Measurements from ENCODE around the gene WDR7. TPM values are rescaled to one million over a fixed set of nuclear protein-coding genes. Genes with fewer than 3 reads are reported as not detected.

WDR7 gene
- total RNA-seq, 4 donors from 2014 or later, result 23.1 to 48.6 (median 30.3) TPM

DNA sequence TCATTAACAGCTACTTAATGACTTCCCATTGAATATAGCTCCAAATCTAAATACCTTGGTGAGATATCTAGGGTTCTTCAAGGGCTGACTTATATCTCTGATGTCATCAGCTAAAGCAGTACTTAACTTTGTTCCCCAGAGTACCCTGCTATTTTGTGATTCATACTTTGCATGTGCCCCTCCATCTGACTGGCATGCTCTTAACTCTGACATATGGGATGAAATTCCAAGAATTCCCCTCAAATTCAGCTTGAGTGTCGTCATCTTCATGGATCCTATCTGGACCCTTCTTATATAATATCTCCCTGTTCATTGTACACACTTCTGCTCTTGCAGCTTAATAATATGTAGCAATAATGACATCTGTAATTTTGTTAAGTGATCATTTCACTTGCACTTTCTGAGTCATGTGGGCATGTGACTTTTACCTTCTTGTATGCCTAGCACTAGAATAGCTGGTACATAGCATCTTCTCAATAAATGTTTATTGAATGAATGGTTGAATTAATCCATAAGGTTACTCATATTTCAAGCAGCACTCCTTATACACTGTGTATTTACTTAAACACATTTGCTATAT, 172.9 kb downstream of the WDR7 start:
- Histone ChIP-seq H3K4me1 (no peaks in the 10 kb centered on the region), H3K36me3 (peaks cover 0 to 10% (median 0%) of the 10 kb centered on the region in 4 donors), H3K27me3 (no peaks in the 10 kb centered on the region), H3K27ac (replicated peaks in 1 of 4) (no peak overlapping the region), H3K9me3 (no peaks in the 10 kb centered on the region), H3K4me3 (no peak overlapping the region)
- intact Hi-C loops (cut with DNase I), result no loop called here
- WGBS, result 83% methylated on average over 1 of the region's 1 CpG
- DNase-seq (ENCODE audit: extremely low spot score), result no peak
- TF ChIP-seq EP300 (IDR thresholded peaks at IDR 0.05) (no peak), POLR2A (IDR thresholded peaks at IDR 0.05; ENCODE audit: low read depth) (no peak), POLR2AphosphoS5 (IDR thresholded peaks at IDR 0.05) (no peak)
- TF ChIP-seq, protein P1, sequence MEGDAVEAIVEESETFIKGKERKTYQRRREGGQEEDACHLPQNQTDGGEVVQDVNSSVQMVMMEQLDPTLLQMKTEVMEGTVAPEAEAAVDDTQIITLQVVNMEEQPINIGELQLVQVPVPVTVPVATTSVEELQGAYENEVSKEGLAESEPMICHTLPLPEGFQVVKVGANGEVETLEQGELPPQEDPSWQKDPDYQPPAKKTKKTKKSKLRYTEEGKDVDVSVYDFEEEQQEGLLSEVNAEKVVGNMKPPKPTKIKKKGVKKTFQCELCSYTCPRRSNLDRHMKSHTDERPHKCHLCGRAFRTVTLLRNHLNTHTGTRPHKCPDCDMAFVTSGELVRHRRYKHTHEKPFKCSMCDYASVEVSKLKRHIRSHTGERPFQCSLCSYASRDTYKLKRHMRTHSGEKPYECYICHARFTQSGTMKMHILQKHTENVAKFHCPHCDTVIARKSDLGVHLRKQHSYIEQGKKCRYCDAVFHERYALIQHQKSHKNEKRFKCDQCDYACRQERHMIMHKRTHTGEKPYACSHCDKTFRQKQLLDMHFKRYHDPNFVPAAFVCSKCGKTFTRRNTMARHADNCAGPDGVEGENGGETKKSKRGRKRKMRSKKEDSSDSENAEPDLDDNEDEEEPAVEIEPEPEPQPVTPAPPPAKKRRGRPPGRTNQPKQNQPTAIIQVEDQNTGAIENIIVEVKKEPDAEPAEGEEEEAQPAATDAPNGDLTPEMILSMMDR (IDR thresholded peaks at IDR 0.05), result no peak

DNA sequence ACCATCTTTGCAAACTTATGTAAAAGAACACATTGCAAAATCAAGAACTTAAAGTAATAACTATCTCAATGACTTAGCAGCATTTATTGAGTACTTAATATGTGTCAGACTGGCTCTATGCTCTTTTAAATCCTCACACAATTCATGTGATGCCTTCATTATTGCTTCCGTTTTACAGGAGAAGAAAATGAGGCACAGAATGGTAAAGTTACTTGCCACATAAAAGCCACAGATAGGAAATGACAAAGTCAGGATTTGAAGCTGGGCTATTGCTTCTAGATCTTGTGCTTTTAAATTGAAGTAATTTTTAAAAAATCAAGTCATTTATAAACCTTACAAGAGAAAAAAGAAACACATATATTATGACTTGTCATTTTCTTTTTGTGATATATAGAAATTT, 174.2 kb downstream of the WDR7 start:
- intact Hi-C loops (cut with DNase I), result no loop called here
- Histone ChIP-seq H3K9me3 (no peaks in the 10 kb centered on the region), H3K27me3 (no peaks in the 10 kb centered on the region), H3K4me1 (no peaks in the 10 kb centered on the region), H3K36me3 (peaks cover 0 to 10% (median 0%) of the 10 kb centered on the region in 4 donors), H3K27ac (replicated peaks in 1 of 4) (no peak overlapping the region), H3K4me3 (no peak overlapping the region)
- no peak for TF ChIP-seq POLR2A (IDR thresholded peaks at IDR 0.05; ENCODE audit: low read depth)
- no peak for TF ChIP-seq POLR2AphosphoS5 (IDR thresholded peaks at IDR 0.05)
- TF ChIP-seq, protein P1 (IDR thresholded peaks at IDR 0.05), result no peak
- TF ChIP-seq EP300 (IDR thresholded peaks at IDR 0.05), result no peak
- no peak for DNase-seq (ENCODE audit: extremely low spot score)
- WGBS, result 78% methylated on average over 1 of the region's 1 CpG

DNA sequence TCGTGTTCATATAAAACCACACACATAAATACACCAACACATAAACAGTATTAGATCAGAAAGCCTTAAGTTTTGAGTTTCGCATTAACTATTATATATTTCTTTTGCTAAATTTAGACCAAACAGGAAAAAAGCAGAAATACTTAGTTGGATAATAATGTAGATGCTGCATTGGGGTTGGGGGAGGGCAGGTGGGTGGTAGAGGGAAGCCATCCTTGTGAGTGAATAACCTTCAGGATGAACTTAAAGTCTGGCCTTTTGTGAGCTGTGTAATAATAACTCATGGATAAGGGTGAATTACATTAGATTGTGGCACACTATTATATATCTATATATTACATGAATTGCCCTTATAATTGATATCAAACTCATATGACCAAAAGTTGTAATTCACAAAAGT, 174.7 kb downstream of the WDR7 start:
- WGBS, result 80% methylated on average over 2 of the region's 2 CpGs
- no peak for DNase-seq (ENCODE audit: extremely low spot score)
- Histone ChIP-seq H3K27me3 (no peaks in the 10 kb centered on the region), H3K27ac (replicated peaks in 1 of 4) (no peak overlapping the region), H3K36me3 (peaks cover 0 to 10% (median 0%) of the 10 kb centered on the region in 4 donors), H3K4me1 (no peaks in the 10 kb centered on the region), H3K4me3 (no peak overlapping the region), H3K9me3 (no peaks in the 10 kb centered on the region)
- intact Hi-C loops (cut with DNase I), result no loop called here
- TF ChIP-seq POLR2AphosphoS5 (IDR thresholded peaks at IDR 0.05) (no peak), EP300 (IDR thresholded peaks at IDR 0.05) (no peak), POLR2A (IDR thresholded peaks at IDR 0.05; ENCODE audit: low read depth) (no peak)
- TF ChIP-seq, protein P1 (IDR thresholded peaks at IDR 0.05), result no peak

DNA sequence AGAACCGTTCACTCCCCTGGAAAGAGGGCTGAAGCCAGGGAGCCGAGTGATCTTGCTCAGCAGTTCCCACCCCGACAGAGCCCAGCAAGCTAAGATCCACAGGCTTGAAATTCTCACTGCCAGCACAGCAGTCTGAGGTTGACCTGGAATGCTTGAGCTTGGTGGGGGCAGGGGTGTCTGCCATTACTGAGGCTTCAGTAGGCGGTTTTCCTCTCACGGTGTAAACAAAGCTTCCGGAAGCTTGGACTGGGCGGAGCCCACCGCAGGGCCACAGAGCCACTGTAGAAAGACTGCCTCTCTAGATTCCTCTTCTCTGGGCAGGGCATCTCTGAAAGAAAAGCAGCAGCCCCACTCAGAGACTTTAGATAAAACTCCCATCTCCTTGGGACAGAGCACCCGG, 180.8 kb downstream of the WDR7 start:
- no peaks in the 10 kb centered on the region for H3K4me1 ChIP-seq
- 81% methylated on average over 6 of the region's 9 CpGs for WGBS
- DNase-seq (ENCODE audit: extremely low spot score), result no peak
- TF ChIP-seq, protein P1 (IDR thresholded peaks at IDR 0.05), result no peak
- no peak for TF ChIP-seq POLR2A (IDR thresholded peaks at IDR 0.05; ENCODE audit: low read depth)
- TF ChIP-seq EP300 (IDR thresholded peaks at IDR 0.05), result no peak
- no peak for TF ChIP-seq POLR2AphosphoS5 (IDR thresholded peaks at IDR 0.05)
- H3K4me3 ChIP-seq, result no peak overlapping the region
- no peaks in the 10 kb centered on the region for H3K9me3 ChIP-seq
- H3K36me3 ChIP-seq, result peaks cover 0 to 16% (median 5%) of the 10 kb centered on the region in 4 donors
- no peaks in the 10 kb centered on the region for H3K27me3 ChIP-seq
- intact Hi-C loops (cut with DNase I), result no loop called here
- H3K27ac ChIP-seq (replicated peaks in 1 of 4), result no peak overlapping the region

DNA sequence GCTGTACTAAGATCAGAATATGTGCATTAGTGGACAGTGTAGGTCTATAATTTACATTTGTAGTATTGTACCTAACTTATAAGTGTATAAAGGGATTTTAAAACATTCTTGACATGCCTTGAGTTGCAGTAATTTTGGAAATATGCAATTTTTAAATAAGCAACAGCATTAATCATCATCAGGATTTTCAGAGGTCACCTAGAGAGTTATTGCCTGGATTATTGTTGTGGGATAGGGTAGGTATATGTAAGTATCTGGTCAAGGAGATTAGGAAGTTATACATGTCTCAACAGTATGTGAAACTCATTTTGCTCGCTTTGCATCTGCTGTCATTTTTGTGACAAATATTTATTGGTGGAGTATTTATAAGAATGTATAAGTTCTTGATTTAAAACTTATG, 184.2 kb downstream of the WDR7 start:
- intact Hi-C loops (cut with DNase I), result no loop called here
- Histone ChIP-seq H3K27ac (replicated peaks in 1 of 4) (no peak overlapping the region), H3K9me3 (no peaks in the 10 kb centered on the region), H3K27me3 (no peaks in the 10 kb centered on the region), H3K4me3 (no peak overlapping the region), H3K36me3 (peaks cover 0 to 22% (median 5%) of the 10 kb centered on the region in 4 donors), H3K4me1 (no peaks in the 10 kb centered on the region)
- no peak for DNase-seq (ENCODE audit: extremely low spot score)
- TF ChIP-seq POLR2A (IDR thresholded peaks at IDR 0.05; ENCODE audit: low read depth) (no peak), EP300 (IDR thresholded peaks at IDR 0.05) (no peak)
- 100% methylated on average over 1 of the region's 1 CpG for whole genome bisulfite sequencing
